HS-27A (cell line): Measurements from ENCODE around the gene STEAP1B.
"Not testable (repeated sequence)": the region's sequence is repeated elsewhere in the genome, so short reads cannot be mapped to it uniquely, and the experiment has no call there.

Experiments
- DNase-seq: peaks from one replicate; pipeline ENCODE4 v3.0.0-alpha.2; 2012; ENCODE audit warnings: low read depth, missing footprints

Gene STEAP1B

GRCh38 chr7:22452960-22453558 lies 46.9 kb downstream of the STEAP1B start:
- DNase-seq: no peak

- DNase-seq: no peak
Measured at GRCh38 chr7:22452142-22452959, 47.6 kb downstream of the STEAP1B start.

- not testable (repeated sequence) for DNase-seq
Measured at GRCh38 chr7:22450013-22450412, 50.0 kb downstream of the STEAP1B start.

GRCh38 chr7:22447762-22448161 lies 52.2 kb downstream of the STEAP1B start:
- DNase-seq: no peak

- no peak for DNase-seq
Measured at GRCh38 chr7:22447008-22447407, 53.0 kb downstream of the STEAP1B start.

GRCh38 chr7:22445853-22446252 lies 54.1 kb downstream of the STEAP1B start:
- no peak for DNase-seq

GRCh38 chr7:22445140-22445743 lies 54.7 kb downstream of the STEAP1B start:
- no peak for DNase-seq

GRCh38 chr7:22444181-22444971 lies 55.6 kb downstream of the STEAP1B start:
- no peak for DNase-seq

- peak; percentile 8 for DNase-seq
Measured at GRCh38 chr7:22443370-22444180, 56.4 kb downstream of the STEAP1B start.

- DNase-seq: no peak
Measured at GRCh38 chr7:22442882-22443369, 57.1 kb downstream of the STEAP1B start.

GRCh38 chr7:22442187-22442881 lies 57.7 kb downstream of the STEAP1B start:
- DNase-seq: no peak

GRCh38 chr7:22441157-22441556 lies 58.8 kb downstream of the STEAP1B start:
- DNase-seq: no peak

GRCh38 chr7:22438994-22439393 lies 61.0 kb downstream of the STEAP1B start:
- no peak for DNase-seq

GRCh38 chr7:22436552-22436951 lies 63.4 kb downstream of the STEAP1B start:
- not testable (repeated sequence) for DNase-seq

- no peak for DNase-seq
Measured at GRCh38 chr7:22435720-22436119, 64.3 kb downstream of the STEAP1B start.

GRCh38 chr7:22435105-22435504 lies 64.9 kb downstream of the STEAP1B start:
- no peak for DNase-seq

- no peak for DNase-seq
Measured at GRCh38 chr7:22433710-22434460, 66.1 kb downstream of the STEAP1B start.

GRCh38 chr7:22433165-22433700 lies 66.8 kb downstream of the STEAP1B start:
- DNase-seq: not testable (repeated sequence)

- no peak for DNase-seq
Measured at GRCh38 chr7:22432203-22432718, 67.7 kb downstream of the STEAP1B start.
